ENCODE results near the gene NKIRAS1. TPM values are rescaled to one million over a fixed set of nuclear protein-coding genes. Genes with fewer than 3 reads are reported as not detected.
"Not testable (repeated sequence)": the region's sequence is repeated elsewhere in the genome, so short reads cannot be mapped to it uniquely, and the experiment has no call there.

The NKIRAS1 gene
- total RNA-seq, 2 donors from 2014 or later: 18.4 to 19.8 TPM

DNA sequence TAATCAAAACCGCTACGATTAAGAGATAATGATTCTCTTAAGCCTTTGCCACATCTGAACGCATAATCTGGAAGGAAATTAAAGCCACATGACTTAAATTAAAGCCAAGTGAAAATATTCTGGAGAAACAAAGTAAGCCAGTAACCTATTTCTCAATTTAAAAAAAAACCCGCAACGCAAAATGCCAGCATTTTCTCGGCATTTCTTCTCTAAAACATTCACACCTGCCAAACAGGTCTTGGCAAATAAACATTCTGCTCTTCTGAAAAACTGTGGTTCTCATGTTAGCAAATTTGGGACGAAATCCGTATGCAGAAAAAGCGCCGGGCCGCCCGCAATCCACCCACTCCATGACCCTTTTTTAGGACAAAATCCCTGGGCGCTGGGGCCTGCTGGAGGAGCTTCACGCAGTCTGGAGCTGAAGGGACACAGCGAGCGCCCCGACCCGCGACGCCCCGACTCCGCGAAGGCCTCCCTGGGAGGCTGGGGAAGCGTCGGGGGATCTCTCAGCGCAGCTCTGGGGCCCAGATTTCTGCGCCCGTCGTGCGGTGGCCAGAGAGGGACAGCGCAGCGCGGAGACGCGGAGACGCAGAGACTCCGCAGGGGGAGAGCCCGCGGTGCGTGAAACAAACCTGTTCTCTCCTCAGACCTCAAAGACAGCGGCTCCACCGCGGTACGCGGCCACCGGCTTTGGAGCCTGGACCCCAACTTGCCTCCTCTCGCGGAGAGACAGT, 471 bp downstream of the NKIRAS1 start:
- DNase-seq (ENCODE audit: low spot score): no peak
- Histone ChIP-seq H3K9me3 (no peaks in the 10 kb centered on the region), H3K36me3 (peaks cover 35% of the 10 kb centered on the region), H3K27ac (peak overlapping the region; percentile 91 to 96), H3K4me1 (peaks cover 0 to 26% of the 10 kb centered on the region in 2 donors), H3K27me3 (no peaks in the 10 kb centered on the region), H3K4me3 (peak overlapping the region; percentile 79 to 97)
- TF ChIP-seq, protein P1, sequence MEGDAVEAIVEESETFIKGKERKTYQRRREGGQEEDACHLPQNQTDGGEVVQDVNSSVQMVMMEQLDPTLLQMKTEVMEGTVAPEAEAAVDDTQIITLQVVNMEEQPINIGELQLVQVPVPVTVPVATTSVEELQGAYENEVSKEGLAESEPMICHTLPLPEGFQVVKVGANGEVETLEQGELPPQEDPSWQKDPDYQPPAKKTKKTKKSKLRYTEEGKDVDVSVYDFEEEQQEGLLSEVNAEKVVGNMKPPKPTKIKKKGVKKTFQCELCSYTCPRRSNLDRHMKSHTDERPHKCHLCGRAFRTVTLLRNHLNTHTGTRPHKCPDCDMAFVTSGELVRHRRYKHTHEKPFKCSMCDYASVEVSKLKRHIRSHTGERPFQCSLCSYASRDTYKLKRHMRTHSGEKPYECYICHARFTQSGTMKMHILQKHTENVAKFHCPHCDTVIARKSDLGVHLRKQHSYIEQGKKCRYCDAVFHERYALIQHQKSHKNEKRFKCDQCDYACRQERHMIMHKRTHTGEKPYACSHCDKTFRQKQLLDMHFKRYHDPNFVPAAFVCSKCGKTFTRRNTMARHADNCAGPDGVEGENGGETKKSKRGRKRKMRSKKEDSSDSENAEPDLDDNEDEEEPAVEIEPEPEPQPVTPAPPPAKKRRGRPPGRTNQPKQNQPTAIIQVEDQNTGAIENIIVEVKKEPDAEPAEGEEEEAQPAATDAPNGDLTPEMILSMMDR (IDR thresholded peaks at IDR 0.05): no peak

DNA sequence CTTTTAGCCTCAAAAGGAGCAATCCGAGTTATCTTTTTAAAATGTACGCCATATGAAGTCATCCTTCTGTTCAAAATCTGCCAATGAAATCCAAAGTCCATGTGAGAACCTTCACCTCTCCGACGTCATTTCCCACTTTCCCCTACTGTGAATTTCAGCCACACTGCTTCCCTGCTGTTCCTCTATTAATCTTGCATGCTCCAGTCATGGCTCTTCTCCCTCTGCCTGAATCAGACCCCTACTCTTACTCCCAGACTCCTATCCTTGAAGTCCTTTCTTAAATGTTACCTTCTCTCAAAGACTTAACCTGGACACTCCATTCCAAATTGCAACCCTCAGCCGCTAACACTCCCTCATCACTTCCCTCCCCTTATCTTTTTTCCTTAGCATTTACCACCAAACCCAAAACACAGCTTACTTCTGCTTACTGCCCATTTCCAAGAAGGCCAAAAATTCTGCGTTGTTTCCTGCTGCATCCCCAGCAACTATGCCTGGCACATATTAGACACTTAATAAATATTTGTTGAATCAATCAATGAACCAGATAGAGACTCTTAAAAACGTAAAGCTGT, 1.2 kb downstream of the NKIRAS1 start:
- Histone ChIP-seq H3K36me3 (peaks cover 30% of the 10 kb centered on the region), H3K4me1 (peaks cover 0 to 26% of the 10 kb centered on the region in 2 donors), H3K27ac (peak overlapping the region in 1 of 2 donors; percentile 96), H3K9me3 (no peaks in the 10 kb centered on the region), H3K4me3 (peak overlapping the region in 1 of 2 donors; percentile 97), H3K27me3 (no peaks in the 10 kb centered on the region)
- no peak for DNase-seq (ENCODE audit: low spot score)
- TF ChIP-seq, protein P1 (IDR thresholded peaks at IDR 0.05): no peak

GRCh38 chr3:23913873-23914743, 2.7 kb downstream of the NKIRAS1 start:
- Histone ChIP-seq H3K4me3 (no peak overlapping the region), H3K36me3 (peaks cover 18% of the 10 kb centered on the region), H3K27me3 (no peaks in the 10 kb centered on the region), H3K9me3 (no peaks in the 10 kb centered on the region), H3K27ac (no peak overlapping the region), H3K4me1 (peaks cover 0 to 25% of the 10 kb centered on the region in 2 donors)
- DNase-seq (ENCODE audit: low spot score): no peak
- TF ChIP-seq, protein P1 (IDR thresholded peaks at IDR 0.05): no peak

GRCh38 chr3:23913182-23913581, 3.6 kb downstream of the NKIRAS1 start:
- Histone ChIP-seq H3K4me3 (no peak overlapping the region), H3K9me3 (no peaks in the 10 kb centered on the region), H3K27ac (no peak overlapping the region), H3K27me3 (no peaks in the 10 kb centered on the region), H3K4me1 (peaks cover 0 to 16% of the 10 kb centered on the region in 2 donors), H3K36me3 (peaks cover 8% of the 10 kb centered on the region)
- TF ChIP-seq, protein P1 (IDR thresholded peaks at IDR 0.05): no peak
- no peak for DNase-seq (ENCODE audit: low spot score)

GRCh38 chr3:23912335-23912734, 4.5 kb downstream of the NKIRAS1 start:
- H3K27ac ChIP-seq; H3K4me3 ChIP-seq; H3K27me3 ChIP-seq; H3K9me3 ChIP-seq; H3K36me3 ChIP-seq; DNase-seq (ENCODE audit: low spot score): not testable (repeated sequence)
- H3K4me1 ChIP-seq: peaks cover 0 to 12% of the 10 kb centered on the region in 2 donors

- no peak for DNase-seq (ENCODE audit: low spot score)
- no peaks in the 10 kb centered on the region for H3K9me3 ChIP-seq
Measured at GRCh38 chr3:23911397-23911796, 5.4 kb downstream of the NKIRAS1 start.

More at GRCh38 chr3:23911397-23911796, 5.4 kb downstream of the NKIRAS1 start:
- Histone ChIP-seq H3K27ac (no peak overlapping the region), H3K4me1 (peaks cover 0 to 12% of the 10 kb centered on the region in 2 donors), H3K4me3 (no peak overlapping the region), H3K36me3 (peaks cover 8% of the 10 kb centered on the region), H3K27me3 (no peaks in the 10 kb centered on the region)
- TF ChIP-seq, protein P1 (IDR thresholded peaks at IDR 0.05): no peak
